ENCODE measurements around the gene C1orf141. TPM values are rescaled to one million over a fixed set of nuclear protein-coding genes. Genes with fewer than 3 reads are reported as not detected.

Gene C1orf141
- total and polyA plus RNA-seq, 2 experiments from 2014 or later = not detected

- no peak for TF ChIP-seq CTCF (IDR thresholded peaks at IDR 0.05; ENCODE audit: low read depth, low read length)
- Histone ChIP-seq H3K4me3 (peak overlapping the region; percentile 85), H3K27me3 (no peaks in the 10 kb centered on the region), H3K27ac (peak overlapping the region; percentile 97), H3K4me1 (ENCODE audit: low read depth) (peaks cover 25% of the 10 kb centered on the region), H3K36me3 (peaks cover 13% of the 10 kb centered on the region), H3K9me3 (ENCODE audit: low read depth) (no peaks in the 10 kb centered on the region)
- DNase-seq (ENCODE audit: low read depth in 1 of 2, low spot score in 1 of 2) = peak; percentile 39 to 46
These were observed 81.8 kb downstream of the C1orf141 start for GRCh38 chr1:67052741-67053534.

- H3K9me3 ChIP-seq (ENCODE audit: low read depth) = no peaks in the 10 kb centered on the region
- peak overlapping the region; percentile 85 for H3K4me3 ChIP-seq
- no peak for TF ChIP-seq CTCF (IDR thresholded peaks at IDR 0.05; ENCODE audit: low read depth, low read length)
These were observed 83.6 kb downstream of the C1orf141 start for GRCh38 chr1:67051196-67051595.

GRCh38 chr1:67044631-67045270, 90.0 kb downstream of the C1orf141 start:
- Histone ChIP-seq H3K4me3 (no peak overlapping the region), H3K36me3 (peaks cover 72% of the 10 kb centered on the region), H3K4me1 (ENCODE audit: low read depth) (peaks cover 4% of the 10 kb centered on the region), H3K27me3 (no peaks in the 10 kb centered on the region), H3K27ac (no peak overlapping the region), H3K9me3 (ENCODE audit: low read depth) (no peaks in the 10 kb centered on the region)
- no peak for TF ChIP-seq CTCF (IDR thresholded peaks at IDR 0.05; ENCODE audit: low read depth, low read length)
- DNase-seq (ENCODE audit: low read depth in 1 of 2, low spot score in 1 of 2) = no peak

More at GRCh38 chr1:67051196-67051595, 83.6 kb downstream of the C1orf141 start:
- Histone ChIP-seq H3K4me1 (ENCODE audit: low read depth) (peaks cover 25% of the 10 kb centered on the region), H3K36me3 (peaks cover 30% of the 10 kb centered on the region), H3K27ac (no peak overlapping the region), H3K27me3 (no peaks in the 10 kb centered on the region)
- no peak for DNase-seq (ENCODE audit: low read depth in 1 of 2, low spot score in 1 of 2)

- no peak for TF ChIP-seq CTCF (IDR thresholded peaks at IDR 0.05; ENCODE audit: low read depth, low read length)
- Histone ChIP-seq H3K27me3 (no peaks in the 10 kb centered on the region), H3K9me3 (ENCODE audit: low read depth) (no peaks in the 10 kb centered on the region), H3K27ac (no peak overlapping the region), H3K4me1 (ENCODE audit: low read depth) (peaks cover 3% of the 10 kb centered on the region), H3K4me3 (no peak overlapping the region), H3K36me3 (peaks cover 73% of the 10 kb centered on the region)
- no peak for DNase-seq (ENCODE audit: low read depth in 1 of 2, low spot score in 1 of 2)
These were observed 91.4 kb downstream of the C1orf141 start for GRCh38 chr1:67043366-67043765.

Other genes starting within 250 kb of the C1orf141 start
- gene DNAI4, start 210.1 kb downstream of the C1orf141 start, total RNA-seq = 5.1 and 6.6 TPM in 2 replicates
- gene DNAI4, start 210.1 kb downstream of the C1orf141 start, polyA plus RNA-seq = 13.8 and 14.2 TPM in 2 replicates
- 16.9 and 26.6 TPM in 2 replicates for gene MIER1, start 210.0 kb downstream of the C1orf141 start, total RNA-seq
- gene MIER1, start 210.0 kb downstream of the C1orf141 start, polyA plus RNA-seq = 15.8 and 22.6 TPM in 2 replicates
- 9.0 and 13.3 TPM in 2 replicates for gene SLC35D1, start 80.8 kb downstream of the C1orf141 start, total RNA-seq
- gene SLC35D1, start 80.8 kb downstream of the C1orf141 start, polyA plus RNA-seq = 11.3 and 19.4 TPM in 2 replicates
- not detected in 2 replicates for gene IL23R, start 31.5 kb upstream of the C1orf141 start, total RNA-seq
- not detected in 2 replicates for gene IL23R, start 31.5 kb upstream of the C1orf141 start, polyA plus RNA-seq
- gene IL12RB2, start 172.9 kb upstream of the C1orf141 start, total RNA-seq = 0.04 TPM in 1 of 2 replicates, not detected in the other
- gene IL12RB2, start 172.9 kb upstream of the C1orf141 start, polyA plus RNA-seq = 0.12 TPM in 1 of 2 replicates, not detected in the other

Data from cardiac muscle cell (in vitro differentiated cells and primary cell).